HL-60 (cell line): ENCODE results near the gene OGFR.

Experiments
- DNase-seq, 2 experiments: peaks; one replicate each; pipeline ENCODE4 v3.0.0-alpha.2; 2010 to 2020; ENCODE audit warnings: low read depth in 1 of 2, low spot score in 1 of 2
- H3K27ac ChIP-seq: fragments of 250-450 bp; sonication (Bioruptor Pico); replicated peaks from 2 replicates; pipeline ENCODE4 v1.5.1; 2020; ENCODE audit warnings: mild to moderate bottlenecking, moderate library complexity
- H3K27me3 ChIP-seq: fragments of 250-450 bp; sonication (Bioruptor Pico); 2 replicates; pipeline ENCODE4 v1.5.1; 2021; ENCODE audit warnings: mild to moderate bottlenecking, moderate library complexity; ENCODE audit not compliant: insufficient read depth, poor library complexity, severe bottlenecking
- H3K4me3 ChIP-seq: replicated peaks from 2 replicates; pipeline ENCODE4 v1.5.1; 2011; ENCODE audit warnings: mild to moderate bottlenecking, control low read depth, low read length; ENCODE audit not compliant: insufficient read depth
- GABPA ChIP-seq: IDR thresholded peaks from 2 replicates; pipeline ENCODE4 v1.6.1; 2012; ENCODE audit warnings: low read depth
- POLR2AphosphoS5 ChIP-seq: IDR thresholded peaks from 2 replicates; pipeline ENCODE4 v1.6.1; 2012; ENCODE audit warnings: low read depth
- SPI1 ChIP-seq: IDR thresholded peaks from 2 replicates; pipeline ENCODE4 v1.6.1; 2012; ENCODE audit warnings: low read depth, mild to moderate bottlenecking, borderline replicate concordance
- TF ChIP-seq, protein P1 (sequence below): IDR thresholded peaks from 2 replicates; pipeline ENCODE4 v1.6.1; 2012; ENCODE audit warnings: low read depth; ENCODE audit not compliant: insufficient replicate concordance
- TF ChIP-seq, protein P2 (sequence below): IDR thresholded peaks from one replicate; pipeline ENCODE4 v1.5.1; 2011; ENCODE audit warnings: low read length, control low read depth, inconsistent platforms; ENCODE audit not compliant: insufficient read depth

The OGFR gene

DNA sequence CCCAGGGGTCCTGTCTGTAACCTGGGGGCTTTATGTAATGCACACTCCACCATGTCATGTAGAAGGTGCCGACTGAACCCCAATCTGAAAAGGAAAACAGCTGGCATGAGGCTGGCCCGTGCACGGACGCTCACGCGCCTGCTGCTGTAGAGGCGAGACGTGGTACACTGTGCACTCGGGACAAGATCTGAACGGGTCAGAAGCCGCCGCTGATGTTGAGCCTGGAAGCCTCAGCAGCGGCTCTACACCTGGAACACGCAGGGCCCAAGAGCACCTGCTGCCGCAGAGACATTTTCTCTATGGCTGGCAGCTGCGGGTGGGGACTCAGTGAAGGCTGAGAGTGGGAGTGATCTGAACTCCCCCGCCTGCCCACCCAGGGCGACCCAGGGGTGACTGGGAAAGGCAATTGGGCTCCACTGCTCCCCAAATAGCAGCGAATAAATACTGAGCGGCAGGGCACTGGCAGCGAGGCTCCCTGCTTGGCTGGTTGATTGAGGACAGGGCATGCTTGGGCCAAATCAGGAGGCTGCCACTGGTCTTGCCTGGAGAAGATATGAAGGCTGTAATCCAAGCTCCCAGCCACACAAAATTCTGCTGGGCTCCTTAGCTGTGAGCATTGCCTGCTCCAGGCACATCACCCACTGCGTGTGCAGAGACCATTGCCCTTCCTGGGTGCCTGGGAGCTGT lies 2.5 kb upstream of the OGFR start:
- TF ChIP-seq SPI1: no peak
- Histone ChIP-seq H3K27me3 (no peaks in the 10 kb centered on the region), H3K4me3 (no peak overlapping the region), H3K27ac (no peak overlapping the region)
- DNase-seq: no peak

DNA sequence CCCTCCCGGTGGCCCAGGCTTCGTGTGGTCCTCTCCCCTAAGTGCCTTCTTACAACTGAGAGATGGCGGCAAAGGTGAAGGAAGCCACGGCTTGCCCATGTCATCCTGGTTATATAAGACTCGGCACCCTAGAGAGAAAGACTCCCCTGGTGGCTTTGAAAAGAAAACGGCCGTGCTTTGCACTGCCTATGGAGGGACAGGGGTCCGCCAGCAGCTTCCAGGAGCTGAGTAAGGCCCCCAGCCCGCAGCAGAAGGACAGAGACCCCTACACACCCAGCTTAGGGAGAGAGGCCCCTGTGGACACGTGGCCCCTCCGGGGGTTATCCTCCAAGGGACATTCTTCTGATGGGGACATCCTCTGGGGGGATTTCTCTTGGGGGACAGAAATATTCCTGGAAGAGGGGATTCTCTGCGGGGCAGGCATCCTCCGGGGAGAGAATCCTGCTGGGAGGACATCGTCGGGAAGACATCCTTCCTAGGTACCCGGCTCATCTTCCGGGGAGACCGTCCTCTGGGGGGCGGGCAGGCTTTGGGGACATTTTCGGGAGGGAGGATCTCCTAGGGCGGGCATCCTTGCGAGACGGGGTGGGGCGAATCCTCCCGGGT lies 511 bp upstream of the OGFR start:
- H3K27ac ChIP-seq: no peak overlapping the region
- DNase-seq: no peak
- no peaks in the 10 kb centered on the region for H3K27me3 ChIP-seq
- H3K4me3 ChIP-seq: peak overlapping the region; percentile 85
- TF ChIP-seq, protein P1, sequence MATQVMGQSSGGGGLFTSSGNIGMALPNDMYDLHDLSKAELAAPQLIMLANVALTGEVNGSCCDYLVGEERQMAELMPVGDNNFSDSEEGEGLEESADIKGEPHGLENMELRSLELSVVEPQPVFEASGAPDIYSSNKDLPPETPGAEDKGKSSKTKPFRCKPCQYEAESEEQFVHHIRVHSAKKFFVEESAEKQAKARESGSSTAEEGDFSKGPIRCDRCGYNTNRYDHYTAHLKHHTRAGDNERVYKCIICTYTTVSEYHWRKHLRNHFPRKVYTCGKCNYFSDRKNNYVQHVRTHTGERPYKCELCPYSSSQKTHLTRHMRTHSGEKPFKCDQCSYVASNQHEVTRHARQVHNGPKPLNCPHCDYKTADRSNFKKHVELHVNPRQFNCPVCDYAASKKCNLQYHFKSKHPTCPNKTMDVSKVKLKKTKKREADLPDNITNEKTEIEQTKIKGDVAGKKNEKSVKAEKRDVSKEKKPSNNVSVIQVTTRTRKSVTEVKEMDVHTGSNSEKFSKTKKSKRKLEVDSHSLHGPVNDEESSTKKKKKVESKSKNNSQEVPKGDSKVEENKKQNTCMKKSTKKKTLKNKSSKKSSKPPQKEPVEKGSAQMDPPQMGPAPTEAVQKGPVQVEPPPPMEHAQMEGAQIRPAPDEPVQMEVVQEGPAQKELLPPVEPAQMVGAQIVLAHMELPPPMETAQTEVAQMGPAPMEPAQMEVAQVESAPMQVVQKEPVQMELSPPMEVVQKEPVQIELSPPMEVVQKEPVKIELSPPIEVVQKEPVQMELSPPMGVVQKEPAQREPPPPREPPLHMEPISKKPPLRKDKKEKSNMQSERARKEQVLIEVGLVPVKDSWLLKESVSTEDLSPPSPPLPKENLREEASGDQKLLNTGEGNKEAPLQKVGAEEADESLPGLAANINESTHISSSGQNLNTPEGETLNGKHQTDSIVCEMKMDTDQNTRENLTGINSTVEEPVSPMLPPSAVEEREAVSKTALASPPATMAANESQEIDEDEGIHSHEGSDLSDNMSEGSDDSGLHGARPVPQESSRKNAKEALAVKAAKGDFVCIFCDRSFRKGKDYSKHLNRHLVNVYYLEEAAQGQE: no peak
- no peak for TF ChIP-seq POLR2AphosphoS5
- TF ChIP-seq GABPA: no peak
- TF ChIP-seq, protein P2, sequence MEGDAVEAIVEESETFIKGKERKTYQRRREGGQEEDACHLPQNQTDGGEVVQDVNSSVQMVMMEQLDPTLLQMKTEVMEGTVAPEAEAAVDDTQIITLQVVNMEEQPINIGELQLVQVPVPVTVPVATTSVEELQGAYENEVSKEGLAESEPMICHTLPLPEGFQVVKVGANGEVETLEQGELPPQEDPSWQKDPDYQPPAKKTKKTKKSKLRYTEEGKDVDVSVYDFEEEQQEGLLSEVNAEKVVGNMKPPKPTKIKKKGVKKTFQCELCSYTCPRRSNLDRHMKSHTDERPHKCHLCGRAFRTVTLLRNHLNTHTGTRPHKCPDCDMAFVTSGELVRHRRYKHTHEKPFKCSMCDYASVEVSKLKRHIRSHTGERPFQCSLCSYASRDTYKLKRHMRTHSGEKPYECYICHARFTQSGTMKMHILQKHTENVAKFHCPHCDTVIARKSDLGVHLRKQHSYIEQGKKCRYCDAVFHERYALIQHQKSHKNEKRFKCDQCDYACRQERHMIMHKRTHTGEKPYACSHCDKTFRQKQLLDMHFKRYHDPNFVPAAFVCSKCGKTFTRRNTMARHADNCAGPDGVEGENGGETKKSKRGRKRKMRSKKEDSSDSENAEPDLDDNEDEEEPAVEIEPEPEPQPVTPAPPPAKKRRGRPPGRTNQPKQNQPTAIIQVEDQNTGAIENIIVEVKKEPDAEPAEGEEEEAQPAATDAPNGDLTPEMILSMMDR: no peak
- TF ChIP-seq SPI1: no peak

DNA sequence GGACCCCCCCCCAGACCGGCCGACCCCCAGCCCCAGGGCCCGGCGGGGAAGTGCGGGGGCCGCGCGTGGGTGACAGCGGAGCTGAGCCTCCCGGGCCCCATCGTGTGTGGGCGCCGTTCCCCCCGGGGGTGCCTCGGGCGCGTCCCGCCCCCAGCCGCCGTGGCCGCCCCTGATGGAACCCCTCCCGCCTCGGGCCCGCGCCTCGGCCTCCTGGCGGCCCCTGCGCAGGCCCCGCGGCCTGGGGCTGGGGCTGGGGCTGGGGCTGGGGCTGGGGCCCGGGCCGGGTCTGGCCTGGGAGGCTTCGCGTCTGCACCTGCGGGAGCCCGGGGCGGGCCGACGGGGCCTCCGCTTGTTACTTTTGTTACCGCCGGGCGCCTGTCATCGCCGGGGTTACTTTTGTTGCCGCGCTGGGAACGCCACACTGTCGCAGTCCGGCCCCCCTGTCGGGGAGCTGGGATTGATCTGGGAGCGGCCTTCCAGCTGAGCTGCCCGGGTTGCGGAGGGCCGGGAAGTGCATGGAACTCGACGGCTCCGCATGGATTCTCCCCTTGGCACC lies 598 bp downstream of the OGFR start:
- no peak for DNase-seq
- Histone ChIP-seq H3K27ac (peak overlapping the region; percentile 58), H3K4me3 (peak overlapping the region; percentile 85), H3K27me3 (no peaks in the 10 kb centered on the region)
- TF ChIP-seq POLR2AphosphoS5 (no peak), GABPA (no peak), SPI1 (no peak)
- TF ChIP-seq, protein P1: no peak
- TF ChIP-seq, protein P2: no peak

DNA sequence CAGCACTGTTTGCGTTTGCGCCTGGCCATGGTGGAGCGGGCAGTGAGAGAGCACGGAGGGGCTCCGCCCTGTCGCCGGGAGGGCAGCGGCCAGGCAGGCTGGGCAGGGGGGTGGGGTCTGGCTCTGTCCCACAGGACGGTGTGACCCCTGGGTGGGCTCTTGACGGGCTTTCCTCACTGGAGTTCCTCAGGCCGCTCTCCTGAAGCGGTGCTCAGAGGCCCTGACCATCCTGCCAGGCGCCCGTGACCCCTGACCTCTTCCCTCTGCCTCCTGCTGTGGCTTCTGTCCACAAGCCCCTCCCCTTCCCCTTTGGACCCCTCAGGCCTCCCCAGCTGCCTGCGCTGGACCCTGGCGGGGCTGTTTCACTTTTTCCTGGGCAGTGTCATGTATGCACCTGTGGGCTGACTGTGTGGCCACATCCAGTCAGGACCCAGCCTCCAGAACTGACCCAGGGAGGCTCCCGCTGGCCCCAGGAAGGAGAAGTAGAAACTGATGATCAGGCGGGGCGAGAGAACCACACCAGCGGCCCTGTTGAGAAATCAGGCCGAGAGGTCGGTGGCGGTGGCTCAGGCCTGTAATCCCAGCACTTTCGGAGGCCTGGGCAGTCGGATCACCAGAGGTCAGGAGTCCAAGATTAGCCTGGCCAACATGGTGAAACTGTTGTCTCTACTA lies 1.2 kb downstream of the OGFR start:
- Histone ChIP-seq H3K27ac (peak overlapping the region; percentile 58), H3K27me3 (no peaks in the 10 kb centered on the region), H3K4me3 (peak overlapping the region; percentile 85)
- TF ChIP-seq SPI1 (no peak), GABPA (no peak)
- TF ChIP-seq, protein P2: no peak
- TF ChIP-seq, protein P1: no peak
- peak in 1 of 2 experiments; percentile 63 for DNase-seq
